ENCODE data around the gene CARD16.
"Not testable (repeated sequence)": the region's sequence is repeated elsewhere in the genome, so short reads cannot be mapped to it uniquely, and the experiment has no call there.

Gene CARD16

DNA sequence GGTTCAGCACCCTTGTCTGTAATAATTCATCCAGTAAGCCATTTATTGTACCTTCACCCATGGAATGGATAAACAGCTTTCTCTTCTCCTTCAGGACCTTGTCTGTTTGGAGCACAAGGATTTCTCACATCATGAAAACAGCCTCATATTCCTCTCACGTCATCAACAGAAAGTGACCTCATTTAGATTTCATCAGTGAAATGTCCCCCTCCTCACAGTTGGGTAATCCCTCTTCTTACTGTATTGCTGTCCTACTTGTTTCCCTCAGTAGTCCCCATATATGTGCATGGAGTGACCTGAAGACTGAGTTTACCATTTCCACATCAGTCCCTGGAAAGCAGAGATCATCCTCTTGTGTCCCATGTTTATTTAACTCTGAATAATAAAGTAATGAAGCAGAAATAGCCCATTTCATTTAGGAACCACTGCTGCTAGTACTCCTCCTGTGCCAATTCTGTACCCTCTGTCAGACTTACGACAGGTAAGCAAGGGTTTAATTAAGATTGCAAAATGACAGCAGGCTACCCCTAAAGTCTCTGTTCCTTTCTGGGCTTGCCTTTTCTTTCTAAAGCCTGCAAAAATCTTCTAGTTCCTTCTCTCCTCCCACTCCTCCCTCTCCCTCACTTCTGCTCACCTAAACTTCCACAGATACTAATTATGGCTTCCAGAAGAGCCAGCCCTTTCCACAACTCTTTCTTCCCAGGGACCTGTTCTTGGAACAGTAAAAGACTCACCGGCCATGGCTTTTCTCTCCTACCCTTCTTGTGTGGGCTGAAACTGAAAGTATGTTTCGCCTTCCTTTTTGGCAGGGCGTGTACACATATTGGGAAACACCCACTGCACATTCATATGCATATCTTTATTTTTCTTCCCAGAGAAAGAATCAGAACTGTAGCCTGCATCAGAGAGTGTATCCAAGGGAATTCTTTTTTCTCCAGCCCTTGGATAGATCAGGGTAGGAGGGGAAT, at the start of gene CARD16:
CARD16 (minus strand) TSS at position 779 of the 968 bp plus-strand sequence; CDS start at position 741, 38 bp downstream.
- H3K4me3 ChIP-seq (ENCODE audit: low read depth, low read length) = peak within 1 kb of the TSS; percentile 21
- peak; percentile 45 for DNase-seq (ENCODE audit: low read depth)

DNA sequence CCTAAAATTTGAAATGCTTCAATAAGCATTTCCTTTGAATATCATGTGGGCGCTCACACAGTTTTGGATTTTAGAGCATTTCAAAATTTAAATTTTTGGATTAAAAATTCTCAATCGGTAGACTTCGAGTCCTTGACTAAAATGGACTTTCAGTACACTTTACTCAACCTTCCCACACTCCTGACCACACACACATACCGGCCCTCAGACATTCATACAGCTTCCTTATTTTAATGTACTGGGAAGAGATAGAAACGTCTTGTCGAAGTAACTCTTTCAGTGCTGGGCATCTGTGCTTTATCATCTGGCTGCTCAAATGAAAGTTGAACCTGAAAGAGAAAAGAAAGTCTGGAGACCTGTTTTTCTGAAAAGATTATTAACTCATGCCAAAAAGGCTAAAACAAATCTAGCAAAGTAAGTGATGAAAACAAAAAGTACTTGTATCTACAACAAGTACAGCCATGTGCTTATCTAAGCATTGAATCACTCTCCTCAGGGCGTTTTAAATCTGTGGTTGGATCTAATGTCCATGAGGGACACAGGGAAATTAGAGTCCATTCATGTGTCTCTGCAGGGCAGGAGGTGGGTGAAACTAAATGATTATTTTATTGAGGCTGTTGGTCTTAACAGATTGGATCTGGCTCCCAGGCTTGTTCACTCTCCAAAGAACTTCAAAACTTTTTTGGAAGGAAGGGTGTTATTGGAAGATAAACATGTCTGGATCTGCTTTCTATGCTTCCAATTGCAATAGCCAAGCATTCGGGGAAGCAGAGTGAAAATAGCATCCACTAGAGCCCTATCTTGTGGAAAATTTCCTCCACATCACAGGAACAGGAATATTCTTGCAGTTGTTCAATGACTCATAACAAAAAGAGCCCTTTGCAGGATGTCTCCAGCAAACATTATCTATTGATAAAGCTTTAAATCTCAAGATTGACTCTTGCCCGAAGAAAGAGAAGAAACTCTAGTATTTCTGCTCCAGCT, 47.4 kb upstream of the CARD16 start:
- DNase-seq (ENCODE audit: low read depth) = no peak
- no peak overlapping the region for H3K4me3 ChIP-seq (ENCODE audit: low read depth, low read length)

DNA sequence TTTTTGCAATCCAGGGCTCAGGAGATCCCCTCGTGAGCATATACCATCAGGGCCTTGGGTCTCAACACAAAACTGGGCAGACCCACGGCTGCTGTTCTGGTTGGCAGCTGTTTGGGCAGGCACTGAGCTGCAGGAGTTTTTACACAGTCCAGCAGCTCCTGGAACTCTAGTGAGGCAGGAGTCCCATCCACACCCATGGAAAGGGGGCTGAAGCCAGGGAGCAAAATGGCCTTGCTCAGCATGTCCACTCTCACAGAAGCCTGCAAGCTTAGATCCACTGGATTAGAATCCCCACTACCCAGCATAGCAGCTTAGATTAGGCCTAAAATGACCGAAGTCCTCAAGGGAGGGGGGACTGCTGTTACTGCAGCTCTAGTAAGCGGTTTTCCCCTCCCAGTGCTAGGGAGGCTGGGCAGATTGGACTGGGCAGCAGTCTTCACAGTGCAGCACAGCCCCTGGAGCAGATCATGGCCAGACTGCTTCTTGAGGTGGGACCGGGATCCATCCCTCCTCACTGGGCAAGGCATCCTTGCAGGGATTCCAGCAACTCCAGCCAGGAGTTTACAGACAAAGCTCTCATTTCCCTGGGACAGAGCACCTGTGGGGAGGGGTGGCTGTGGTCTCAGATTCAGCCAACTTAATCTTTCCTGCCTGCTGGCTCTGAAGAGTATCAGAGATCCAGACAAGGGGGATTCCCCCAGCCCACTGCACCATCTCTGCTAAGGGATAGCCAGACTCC, 36.4 kb upstream of the CARD16 start:
- H3K4me3 ChIP-seq (ENCODE audit: low read depth, low read length) = no peak overlapping the region
- no peak for DNase-seq (ENCODE audit: low read depth)

DNA sequence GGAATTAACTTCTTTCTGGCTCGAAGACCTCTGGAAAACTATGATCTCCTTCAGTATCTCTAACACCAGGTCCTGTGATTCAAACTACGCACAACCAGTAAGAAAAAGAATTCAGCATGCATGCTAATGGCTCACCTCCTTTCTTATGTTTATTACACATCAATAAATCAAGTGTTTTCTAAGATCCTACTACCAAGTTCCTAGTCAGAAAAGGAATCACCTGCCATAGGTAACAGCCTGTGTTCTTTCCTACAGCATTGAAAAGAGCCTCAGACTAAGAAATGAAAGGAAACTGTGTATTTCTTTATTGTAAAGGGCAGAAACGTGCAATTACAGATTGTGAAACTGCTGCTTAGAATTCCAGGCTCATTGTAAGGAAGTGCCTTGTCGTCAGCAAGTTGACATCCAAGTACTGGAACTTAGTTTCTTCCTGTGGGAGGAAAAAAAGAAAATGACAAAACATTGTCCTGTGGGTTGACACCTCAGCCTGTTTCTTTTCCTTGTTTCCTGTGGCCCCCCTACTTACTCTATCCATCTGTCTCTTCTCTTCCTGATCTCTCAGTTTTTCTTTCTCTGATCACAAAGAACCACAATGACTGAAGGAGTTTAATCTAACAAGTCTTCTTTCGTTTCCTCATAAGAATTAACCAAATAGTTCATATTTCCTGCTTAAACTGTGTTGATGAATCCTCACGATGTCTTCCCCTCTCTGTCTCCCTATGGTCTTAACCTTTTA, 35.2 kb upstream of the CARD16 start:
- not testable (repeated sequence) for H3K4me3 ChIP-seq (ENCODE audit: low read depth, low read length); DNase-seq (ENCODE audit: low read depth)

DNA sequence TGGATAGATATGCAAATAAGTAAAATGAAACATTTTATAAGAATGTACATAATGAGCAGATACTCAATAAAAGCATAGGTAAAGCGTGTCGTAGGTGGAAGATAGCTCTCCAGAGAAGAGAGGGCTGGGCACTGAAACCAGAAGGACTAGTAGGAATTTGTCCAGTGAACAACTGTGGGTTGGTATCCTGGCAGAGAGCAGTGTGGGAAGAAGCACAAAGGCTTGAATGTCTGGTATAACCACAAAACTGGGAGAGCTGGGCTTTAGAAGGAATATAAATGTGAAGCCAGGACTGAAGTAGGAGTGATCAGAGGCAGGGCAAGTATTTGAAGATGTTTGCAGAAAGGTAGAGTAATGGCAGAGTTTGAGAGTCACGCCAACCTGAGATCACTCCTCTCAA, 33.1 kb upstream of the CARD16 start:
- no peak for DNase-seq (ENCODE audit: low read depth)

DNA sequence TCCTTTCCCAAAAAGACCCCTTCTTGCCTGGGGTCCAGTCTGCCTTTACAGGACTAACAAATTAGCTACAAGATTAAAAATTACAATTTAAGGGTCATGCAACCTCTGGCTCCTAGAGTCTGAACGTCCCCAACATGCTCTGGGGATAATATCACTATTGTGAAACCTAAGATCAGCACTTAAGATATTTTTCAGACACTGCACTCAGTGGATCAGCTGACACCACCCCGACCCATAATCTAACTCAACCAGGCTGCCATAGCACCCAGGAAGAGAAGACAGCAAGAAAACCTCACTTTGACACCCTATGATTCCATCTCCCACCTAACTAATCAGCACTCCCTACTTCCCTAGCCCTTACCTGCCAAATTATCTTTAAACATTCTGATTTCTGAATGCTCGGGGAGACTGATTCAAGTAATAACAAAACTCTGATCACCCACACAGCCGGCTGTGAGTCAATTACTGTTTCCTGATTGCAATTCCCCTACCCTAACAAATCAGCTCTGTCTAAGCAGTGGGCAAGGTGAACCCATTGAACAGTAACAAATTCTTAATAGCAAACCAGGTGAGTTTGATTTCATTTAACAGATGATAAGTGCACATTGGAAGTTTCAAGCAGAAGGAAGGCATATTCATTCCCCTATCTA, 32.1 kb upstream of the CARD16 start:
- not testable (repeated sequence) for DNase-seq (ENCODE audit: low read depth); H3K4me3 ChIP-seq (ENCODE audit: low read depth, low read length)

More for the DNA sequence above, 33.1 kb upstream of the CARD16 start:
- H3K4me3 ChIP-seq (ENCODE audit: low read depth, low read length) = no peak overlapping the region

DNA sequence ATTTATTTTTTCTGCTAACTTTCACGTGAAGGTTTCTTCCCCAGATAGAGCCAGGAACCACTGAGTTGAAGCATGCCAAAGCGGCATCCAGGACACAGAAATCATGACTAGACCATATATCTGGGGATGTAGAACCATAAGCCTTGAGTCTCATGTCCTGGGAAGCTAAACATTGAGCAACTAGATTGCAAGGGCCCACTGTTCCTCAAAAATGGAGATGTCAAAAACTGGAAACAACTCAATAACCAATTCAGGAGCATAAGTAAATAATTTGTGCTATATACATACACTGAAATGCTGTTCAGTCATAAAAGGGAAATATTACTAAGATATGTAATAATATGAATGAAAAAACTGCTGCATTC, 29.0 kb upstream of the CARD16 start:
- no peak overlapping the region for H3K4me3 ChIP-seq (ENCODE audit: low read depth, low read length)
- no peak for DNase-seq (ENCODE audit: low read depth)

DNA sequence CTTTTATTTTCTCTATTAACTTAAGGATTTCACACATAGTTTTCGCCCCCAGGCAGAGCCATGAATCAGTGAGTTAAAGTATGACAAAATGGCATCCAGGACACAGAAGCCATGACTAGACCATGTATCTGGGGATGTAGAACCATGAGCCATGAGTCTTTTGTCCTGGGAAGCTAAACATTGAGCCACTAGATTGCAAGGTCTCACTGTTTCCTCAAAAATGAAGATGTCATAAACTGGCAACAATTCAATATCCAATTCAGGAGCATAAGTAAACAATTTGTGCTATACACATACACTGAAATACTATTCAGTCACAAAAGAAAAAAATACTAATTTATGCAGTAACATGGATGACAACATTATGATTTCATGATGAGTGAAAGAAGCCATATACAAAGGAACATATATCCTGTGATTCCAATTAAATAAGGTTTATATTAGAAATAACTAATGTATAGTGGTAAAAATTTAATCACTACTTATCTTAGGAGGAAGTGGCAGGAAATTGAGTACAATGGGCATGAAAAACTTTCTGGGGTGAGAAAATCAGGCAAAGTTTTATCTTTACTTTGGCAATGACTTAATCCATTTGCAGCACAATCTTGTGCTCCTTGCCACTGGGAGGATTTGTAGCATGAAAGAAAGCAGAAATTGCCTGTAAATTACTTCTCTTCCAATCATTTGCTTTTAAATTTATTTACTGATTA, 28.5 kb upstream of the CARD16 start:
- H3K4me3 ChIP-seq (ENCODE audit: low read depth, low read length) = no peak overlapping the region
- DNase-seq (ENCODE audit: low read depth) = no peak

DNA sequence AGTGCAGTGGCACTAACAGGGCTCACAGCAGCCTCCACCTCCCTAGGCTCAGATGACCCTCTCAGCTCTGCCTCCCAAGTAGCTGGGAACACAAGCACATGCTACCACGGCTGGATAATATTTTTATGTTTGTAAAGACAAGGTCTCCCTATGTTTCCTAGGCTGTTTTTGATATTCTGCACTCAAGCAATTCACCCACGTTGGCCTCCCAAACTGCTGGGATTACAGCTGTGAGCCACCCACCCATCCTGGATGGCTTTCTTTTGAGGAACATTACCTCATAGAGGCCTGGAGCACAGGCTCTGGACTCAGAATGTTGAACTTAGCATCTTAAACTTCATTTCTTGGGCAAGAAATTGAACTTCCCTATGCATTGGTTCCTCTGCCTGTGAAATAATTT, 26.9 kb upstream of the CARD16 start:
- not testable (repeated sequence) for DNase-seq (ENCODE audit: low read depth); H3K4me3 ChIP-seq (ENCODE audit: low read depth, low read length)

DNA sequence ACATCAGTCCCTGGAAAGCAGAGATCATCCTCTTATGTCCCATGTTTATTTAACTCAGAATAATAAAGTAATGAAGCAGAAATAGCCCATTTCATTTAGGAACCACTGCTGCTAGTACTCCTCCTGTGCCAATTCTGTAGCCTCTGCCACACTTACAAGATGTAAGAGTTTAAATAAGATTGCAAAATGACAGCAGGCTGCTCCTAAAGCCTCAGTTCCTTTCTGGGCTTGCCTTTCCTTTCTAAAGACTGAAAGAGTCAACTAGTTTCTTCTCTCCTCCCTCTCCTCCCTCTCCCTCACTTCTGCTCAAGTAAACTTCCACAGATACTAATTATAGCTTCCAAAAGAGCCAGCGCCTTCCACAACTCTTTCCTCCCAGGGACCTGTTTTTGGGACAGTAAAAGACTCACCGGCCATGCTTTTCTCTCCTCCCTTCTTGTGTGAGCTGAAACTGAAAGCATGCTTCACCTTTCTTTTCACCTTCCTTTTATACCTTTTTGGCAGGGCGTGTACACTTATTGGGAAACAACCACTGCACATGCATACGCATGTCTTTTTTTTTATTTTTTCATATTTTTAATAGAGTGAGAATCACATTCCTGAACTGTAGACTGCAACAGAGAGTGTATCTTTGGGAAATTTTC, 26.1 kb upstream of the CARD16 start:
- H3K4me3 ChIP-seq (ENCODE audit: low read depth, low read length) = no peak overlapping the region
- DNase-seq (ENCODE audit: low read depth) = no peak

DNA sequence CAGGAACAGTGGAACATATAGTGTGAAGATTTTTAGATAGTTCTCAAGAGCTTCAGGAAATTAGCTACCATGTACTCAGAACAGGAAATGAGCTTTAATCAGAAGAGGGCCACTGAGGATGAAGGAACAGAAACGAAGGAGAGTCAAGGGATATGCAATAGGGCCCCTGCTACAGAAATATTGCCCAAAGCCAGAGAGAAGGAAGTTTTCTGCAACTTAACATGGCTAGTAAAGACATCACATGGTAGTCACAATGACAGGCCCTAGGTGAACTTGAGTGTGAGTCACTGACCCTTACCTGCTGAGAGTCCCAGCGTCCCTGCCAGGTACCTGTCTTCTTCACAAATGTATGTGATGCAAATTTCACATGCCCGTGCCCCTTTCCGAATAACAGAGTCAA, 25.2 kb upstream of the CARD16 start:
- no peak for DNase-seq (ENCODE audit: low read depth)
- H3K4me3 ChIP-seq (ENCODE audit: low read depth, low read length) = no peak overlapping the region

DNA sequence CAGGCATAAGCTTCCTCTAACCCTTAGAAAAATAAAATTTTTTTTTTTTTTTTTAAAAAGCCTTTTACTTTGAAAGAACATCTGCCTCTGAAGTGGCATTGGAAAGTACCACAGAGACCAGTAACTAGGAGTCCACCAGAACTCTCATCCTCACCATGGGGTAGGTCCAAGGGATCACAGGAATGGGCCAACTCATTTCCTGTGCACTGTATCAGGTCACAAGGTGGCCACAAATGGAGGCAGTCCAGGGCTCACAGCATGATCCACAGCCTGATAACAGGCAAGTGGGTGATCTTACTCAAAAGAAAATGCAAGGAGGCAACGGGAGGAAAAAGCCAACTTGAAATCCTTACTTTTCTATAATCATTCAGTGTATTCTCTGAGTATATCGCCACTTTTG, 24.6 kb upstream of the CARD16 start:
- not testable (repeated sequence) for H3K4me3 ChIP-seq (ENCODE audit: low read depth, low read length); DNase-seq (ENCODE audit: low read depth)

DNA sequence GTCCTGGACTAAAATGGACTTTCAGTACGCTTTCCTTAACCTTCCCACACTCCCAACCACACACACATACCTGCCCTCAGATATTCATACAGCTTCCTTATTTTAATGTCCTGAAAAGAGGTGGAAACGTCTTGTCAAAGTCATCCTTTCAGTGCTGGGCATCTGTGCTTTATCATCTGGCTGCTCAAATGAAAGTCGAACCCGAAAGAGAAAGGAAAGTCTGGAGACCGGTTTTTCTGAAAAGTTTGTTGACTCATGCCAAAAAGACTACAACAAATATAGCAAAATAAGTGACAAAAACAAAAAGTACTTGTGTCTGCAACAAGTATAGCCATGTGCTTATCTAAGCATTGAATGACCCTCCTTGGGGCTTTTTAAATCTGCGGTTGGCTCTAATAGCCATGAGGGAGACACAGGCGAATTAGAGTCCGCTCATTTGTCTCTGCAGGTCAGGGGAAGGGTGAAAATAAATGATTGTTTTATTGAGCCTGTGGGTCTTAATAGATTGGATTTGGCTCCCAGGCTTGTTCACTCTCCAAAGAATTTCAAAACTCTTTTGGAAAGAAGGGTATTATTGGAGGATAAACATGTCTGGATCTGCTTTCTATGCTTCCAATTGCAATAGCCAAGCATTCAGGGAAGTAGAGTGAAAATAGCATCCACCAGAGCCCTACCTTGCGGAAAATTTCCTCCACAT, 18.3 kb upstream of the CARD16 start:
- not testable (repeated sequence) for DNase-seq (ENCODE audit: low read depth); H3K4me3 ChIP-seq (ENCODE audit: low read depth, low read length)

DNA sequence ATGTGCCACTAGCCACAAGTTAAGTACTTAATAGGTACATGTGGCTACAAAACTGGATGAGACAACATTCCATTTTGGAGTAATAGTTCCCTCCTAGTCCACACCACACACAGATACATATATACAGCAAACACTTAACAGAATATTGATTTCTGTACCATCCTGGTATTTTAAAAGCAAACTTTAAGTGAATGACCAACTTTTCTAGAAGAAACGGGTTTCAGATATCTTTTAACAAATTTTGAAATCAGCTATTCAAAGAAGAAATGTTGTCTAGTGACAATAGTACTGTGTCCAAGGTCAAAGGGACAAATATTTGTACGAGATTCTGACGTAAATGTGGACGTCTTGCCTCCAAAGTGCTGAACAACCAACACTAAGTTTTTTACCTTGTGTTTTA, 12.3 kb upstream of the CARD16 start:
- DNase-seq (ENCODE audit: low read depth) = no peak
- H3K4me3 ChIP-seq (ENCODE audit: low read depth, low read length) = no peak overlapping the region

DNA sequence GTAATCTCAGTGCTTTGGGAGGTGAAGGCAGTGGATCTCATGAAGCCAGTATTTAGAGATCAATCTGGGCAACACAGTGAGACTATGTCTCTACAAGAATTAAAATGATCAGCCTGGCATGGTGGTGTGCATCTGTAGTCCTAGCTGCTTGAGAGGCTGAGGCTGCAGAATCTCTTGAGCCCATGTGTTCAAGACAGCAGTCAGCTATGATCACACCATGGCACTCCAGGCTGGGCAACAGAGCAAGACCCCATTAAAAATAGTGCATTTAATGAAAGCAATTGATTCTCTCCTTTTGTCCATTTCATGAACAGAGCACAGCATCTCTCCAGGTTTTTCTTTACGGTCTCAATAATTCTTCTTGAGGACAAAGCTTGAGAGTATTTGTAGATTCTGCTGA, 11.3 kb upstream of the CARD16 start:
- H3K4me3 ChIP-seq (ENCODE audit: low read depth, low read length) = no peak overlapping the region
- no peak for DNase-seq (ENCODE audit: low read depth)

DNA sequence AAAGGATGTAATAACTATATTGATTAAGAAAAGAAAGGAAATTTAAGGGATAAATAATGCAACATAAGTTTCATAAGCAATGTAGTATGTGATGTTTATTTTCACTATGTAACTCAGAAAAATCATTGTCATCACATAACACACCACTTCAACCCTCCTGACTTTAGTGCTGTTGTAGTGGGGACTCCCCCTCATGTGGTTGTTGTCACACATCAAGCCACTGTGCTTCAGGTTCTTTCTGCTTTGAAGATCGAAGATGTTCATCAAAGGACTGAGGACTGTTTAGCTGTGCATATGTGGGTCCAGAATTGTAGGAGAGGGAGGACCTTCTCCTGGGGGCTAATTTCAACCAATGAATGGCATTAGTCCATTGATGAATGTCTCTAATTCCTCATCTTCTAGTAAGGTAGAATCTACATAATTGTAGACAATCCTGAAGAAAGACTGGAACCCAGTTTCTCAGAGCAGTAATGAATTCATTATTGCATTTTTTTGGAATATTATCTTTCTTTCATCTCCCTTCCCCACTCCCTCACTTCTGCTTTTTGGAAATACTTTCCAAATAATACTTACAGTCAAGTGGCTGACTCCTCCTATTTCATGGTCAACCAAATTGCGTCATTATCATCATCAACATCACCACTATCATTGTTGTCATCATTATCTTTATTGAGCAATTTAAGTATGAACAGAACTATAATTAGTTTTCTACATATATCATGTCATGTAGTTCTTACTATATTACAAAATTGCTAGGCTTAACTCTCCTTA, 9.8 kb upstream of the CARD16 start:
- H3K4me3 ChIP-seq (ENCODE audit: low read depth, low read length) = no peak overlapping the region
- no peak for DNase-seq (ENCODE audit: low read depth)

Data from skeletal muscle cell (primary cell).